ENCODE measurements around the gene CLMP.

CLMP gene

DNA sequence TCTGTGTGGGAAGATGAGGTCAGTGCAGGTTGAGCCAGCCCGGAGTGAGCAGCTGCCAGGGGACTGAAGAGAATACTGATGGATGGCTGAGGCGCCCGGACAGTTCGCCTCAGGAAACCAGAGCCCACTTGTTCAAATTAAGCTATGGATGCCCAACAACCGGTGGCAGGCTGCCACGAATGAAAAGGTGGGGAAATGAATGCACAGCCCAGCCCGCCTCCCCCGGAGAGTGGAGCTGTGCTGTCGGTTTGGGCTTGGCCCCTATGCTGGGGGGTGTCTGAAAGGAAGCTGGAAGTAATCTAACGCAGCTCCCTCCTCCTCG, 155.0 kb downstream of the CLMP start:
- Histone ChIP-seq H3K4me1 (ENCODE audit: control insufficient read depth, low read length) (no peaks in the 10 kb centered on the region), H3K36me3 (ENCODE audit: control insufficient read depth, low read length) (no peaks in the 10 kb centered on the region), H4K20me1 (ENCODE audit: control insufficient read depth, insufficient read depth, low read depth, low read length) (no peaks in the 10 kb centered on the region), H3K27me3 (ENCODE audit: control insufficient read depth, low read length) (no peaks in the 10 kb centered on the region), H3K27ac (ENCODE audit: low read depth, low read length) (no peak overlapping the region), H3K4me2 (ENCODE audit: low read length) (no peak overlapping the region), H3K79me2 (ENCODE audit: control insufficient read depth, low read length) (no peaks in the 10 kb centered on the region), H3K9me3 (ENCODE audit: control insufficient read depth, insufficient read depth, low read length) (no peaks in the 10 kb centered on the region), H3F3A (ENCODE audit: control insufficient read depth, insufficient read depth) (no peaks in the 10 kb centered on the region), H3K4me3 (ENCODE audit: low read length) (no peak overlapping the region), H3K9me2 (replicated peaks; ENCODE audit: control insufficient read depth, low read length) (no peaks in the 10 kb centered on the region)
- TF ChIP-seq CTCF (IDR thresholded peaks at IDR 0.05; ENCODE audit: low read depth, low read length, poor library complexity, severe bottlenecking), result no peak
- TF ChIP-seq EZH2phosphoT487 (IDR thresholded peaks at IDR 0.05; ENCODE audit: borderline replicate concordance, low read length), result no peak

DNA sequence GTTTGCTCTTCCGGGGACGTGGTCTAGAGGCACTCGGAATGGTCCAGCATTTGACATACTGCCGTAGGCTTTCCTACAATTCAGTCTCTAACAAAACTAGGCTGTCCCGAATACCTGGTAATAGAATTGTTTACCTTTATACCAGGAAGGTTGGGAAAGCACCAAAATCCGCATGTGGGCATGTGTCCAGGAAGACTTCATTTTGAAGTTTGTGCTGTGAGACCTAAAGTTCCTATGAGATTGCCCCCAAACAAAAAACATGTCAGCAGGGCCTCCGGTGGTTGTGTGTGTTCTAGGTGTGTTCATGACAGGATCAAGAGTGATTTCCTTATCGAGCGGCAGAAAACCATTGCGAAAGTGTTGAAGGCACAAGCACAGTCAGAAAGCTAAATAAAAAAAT, 159.2 kb downstream of the CLMP start:
- Histone ChIP-seq H3K4me3 (ENCODE audit: low read length) (no peak overlapping the region), H3K9me2 (replicated peaks; ENCODE audit: control insufficient read depth, low read length) (no peaks in the 10 kb centered on the region), H4K20me1 (ENCODE audit: control insufficient read depth, insufficient read depth, low read depth, low read length) (no peaks in the 10 kb centered on the region), H3K4me1 (ENCODE audit: control insufficient read depth, low read length) (no peaks in the 10 kb centered on the region), H3K4me2 (ENCODE audit: low read length) (no peak overlapping the region), H3K27me3 (ENCODE audit: control insufficient read depth, low read length) (0 out of 2 replicates have a peak, but pooled peaks cover 6% of the 10 kb centered on the region), H3K27ac (ENCODE audit: low read depth, low read length) (no peak overlapping the region), H3K79me2 (ENCODE audit: control insufficient read depth, low read length) (no peaks in the 10 kb centered on the region), H3F3A (ENCODE audit: control insufficient read depth, insufficient read depth) (no peaks in the 10 kb centered on the region), H3K9me3 (ENCODE audit: control insufficient read depth, insufficient read depth, low read length) (no peaks in the 10 kb centered on the region), H3K36me3 (ENCODE audit: control insufficient read depth, low read length) (no peaks in the 10 kb centered on the region)
- TF ChIP-seq EZH2phosphoT487 (IDR thresholded peaks at IDR 0.05; ENCODE audit: borderline replicate concordance, low read length), result no peak
- no peak for TF ChIP-seq CTCF (IDR thresholded peaks at IDR 0.05; ENCODE audit: low read depth, low read length, poor library complexity, severe bottlenecking)

- Histone ChIP-seq H4K20me1 (ENCODE audit: control insufficient read depth, insufficient read depth, low read depth, low read length) (no peaks in the 10 kb centered on the region), H3F3A (ENCODE audit: control insufficient read depth, insufficient read depth) (no peaks in the 10 kb centered on the region), H3K9me2 (replicated peaks; ENCODE audit: control insufficient read depth, low read length) (no peaks in the 10 kb centered on the region), H3K27ac (ENCODE audit: low read depth, low read length) (no peak overlapping the region), H3K79me2 (ENCODE audit: control insufficient read depth, low read length) (no peaks in the 10 kb centered on the region), H3K4me3 (ENCODE audit: low read length) (no peak overlapping the region), H3K4me2 (ENCODE audit: low read length) (no peak overlapping the region), H3K36me3 (ENCODE audit: control insufficient read depth, low read length) (no peaks in the 10 kb centered on the region), H3K9me3 (ENCODE audit: control insufficient read depth, insufficient read depth, low read length) (no peaks in the 10 kb centered on the region), H3K4me1 (ENCODE audit: control insufficient read depth, low read length) (no peaks in the 10 kb centered on the region), H3K27me3 (ENCODE audit: control insufficient read depth, low read length) (0 out of 2 replicates have a peak, but pooled peaks cover 7% of the 10 kb centered on the region)
- no peak for TF ChIP-seq CTCF (IDR thresholded peaks at IDR 0.05; ENCODE audit: low read depth, low read length, poor library complexity, severe bottlenecking)
- no peak for TF ChIP-seq EZH2phosphoT487 (IDR thresholded peaks at IDR 0.05; ENCODE audit: borderline replicate concordance, low read length)
Observed at GRCh38 chr11:123034597-123034996, 160.5 kb downstream of the CLMP start.

- peak; percentile 53 for TF ChIP-seq CTCF (IDR thresholded peaks at IDR 0.05; ENCODE audit: low read depth, low read length, poor library complexity, severe bottlenecking)
- no peak for TF ChIP-seq EZH2phosphoT487 (IDR thresholded peaks at IDR 0.05; ENCODE audit: borderline replicate concordance, low read length)
- no peaks in the 10 kb centered on the region for H3K9me2 ChIP-seq (replicated peaks; ENCODE audit: control insufficient read depth, low read length)
- no peaks in the 10 kb centered on the region for H3F3A ChIP-seq (ENCODE audit: control insufficient read depth, insufficient read depth)
- H3K4me2 ChIP-seq (ENCODE audit: low read length), result no peak overlapping the region
- H3K27me3 ChIP-seq (ENCODE audit: control insufficient read depth, low read length), result 0 out of 2 replicates have a peak, but pooled peaks cover 7% of the 10 kb centered on the region
- no peaks in the 10 kb centered on the region for H3K36me3 ChIP-seq (ENCODE audit: control insufficient read depth, low read length)
- H3K9me3 ChIP-seq (ENCODE audit: control insufficient read depth, insufficient read depth, low read length), result no peaks in the 10 kb centered on the region
- no peaks in the 10 kb centered on the region for H3K4me1 ChIP-seq (ENCODE audit: control insufficient read depth, low read length)
- no peaks in the 10 kb centered on the region for H3K79me2 ChIP-seq (ENCODE audit: control insufficient read depth, low read length)
- no peak overlapping the region for H3K27ac ChIP-seq (ENCODE audit: low read depth, low read length)
- no peaks in the 10 kb centered on the region for H4K20me1 ChIP-seq (ENCODE audit: control insufficient read depth, insufficient read depth, low read depth, low read length)
- no peak overlapping the region for H3K4me3 ChIP-seq (ENCODE audit: low read length)
Observed at GRCh38 chr11:123033895-123034294, 161.2 kb downstream of the CLMP start.
